GM18502 (cell line): ENCODE measurements around the gene SPINT3.
"Not testable (repeated sequence)": the region's sequence is repeated elsewhere in the genome, so short reads cannot be mapped to it uniquely, and the experiment has no call there.

Source experiments
- ATAC-seq: cut with Tn5 transposase; IDR thresholded peaks from one replicate; pipeline ENCODE4 v1.9.1; 2021; ENCODE audit warnings: mild to moderate bottlenecking; ENCODE audit not compliant: unreplicated experiment, poor library complexity

SPINT3 gene

DNA sequence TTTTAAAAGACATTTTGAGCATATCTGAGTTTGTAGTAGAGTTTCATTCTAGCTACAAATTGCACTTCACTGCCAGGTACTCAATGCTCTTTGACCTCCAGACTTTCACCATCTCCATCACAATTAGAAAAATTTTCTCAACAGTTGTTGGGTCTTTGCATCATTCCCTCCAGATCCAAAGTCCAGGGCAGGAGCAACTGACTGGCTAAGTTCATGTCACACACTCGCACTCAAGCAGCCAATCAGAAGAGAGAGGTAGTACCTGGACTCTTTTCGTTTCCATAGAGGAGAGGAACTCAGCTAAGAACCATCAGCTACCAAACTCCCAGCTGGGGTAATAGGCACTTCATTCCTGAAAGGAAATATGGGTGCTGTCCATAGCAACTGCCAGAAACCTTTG lies 9.0 kb downstream of the SPINT3 start:
- no peak for ATAC-seq

DNA sequence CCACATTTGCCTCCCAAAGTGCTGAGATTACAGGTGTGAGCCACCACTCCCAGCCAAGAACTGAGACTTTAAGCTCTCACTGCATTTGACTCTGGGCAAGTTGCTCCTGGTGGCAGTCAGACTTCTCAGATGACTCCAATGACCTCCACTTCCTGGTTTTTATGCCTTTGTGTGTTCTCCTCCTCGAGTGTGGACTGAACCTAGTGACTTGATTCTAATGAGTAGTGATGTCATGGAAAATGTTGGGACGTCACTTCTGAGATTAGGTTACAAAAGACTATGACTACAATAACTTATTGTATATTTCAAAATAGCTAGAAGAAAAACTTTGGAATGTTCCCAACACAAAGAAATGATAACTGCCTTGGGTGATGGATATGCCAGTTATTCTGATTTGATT lies 12.0 kb downstream of the SPINT3 start:
- no peak for ATAC-seq

DNA sequence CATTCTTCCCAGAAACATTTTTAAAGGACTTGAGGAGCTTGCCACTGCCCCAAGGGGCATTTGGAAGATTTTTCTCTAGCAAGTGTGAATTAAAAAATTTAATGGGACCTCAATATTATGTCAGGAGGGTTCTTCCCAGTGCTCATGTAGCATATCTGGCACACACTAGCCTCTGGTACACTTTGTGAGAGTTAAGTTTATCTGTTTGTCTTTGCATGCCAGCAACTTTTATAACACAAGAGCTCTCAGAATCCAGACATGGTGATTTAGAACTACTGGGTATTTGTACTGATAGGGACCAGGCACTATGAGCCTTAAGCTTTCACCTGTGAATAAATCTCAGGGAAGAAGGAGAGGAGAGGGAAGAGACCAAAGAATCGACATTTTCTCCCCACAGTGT lies 12.9 kb downstream of the SPINT3 start:
- ATAC-seq = no peak

DNA sequence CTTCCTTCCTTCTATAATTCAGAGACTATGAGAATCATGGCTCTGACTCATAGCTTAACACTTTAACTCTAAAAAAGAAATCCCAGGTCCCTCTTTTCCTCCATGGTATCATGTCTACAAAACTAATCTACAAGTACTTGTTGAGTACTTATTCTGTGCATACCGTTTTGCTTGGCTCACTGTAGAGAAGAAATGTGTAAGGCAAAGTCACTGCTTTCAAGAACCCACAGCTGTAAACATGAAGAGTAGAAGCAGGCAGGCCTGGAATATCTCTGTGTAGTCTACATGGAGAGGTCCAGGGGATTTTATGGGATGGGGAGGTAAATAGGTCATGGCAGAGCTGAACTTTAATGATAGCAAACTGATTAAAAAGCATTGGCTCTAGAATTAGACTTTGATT lies 13.8 kb downstream of the SPINT3 start:
- no peak for ATAC-seq

DNA sequence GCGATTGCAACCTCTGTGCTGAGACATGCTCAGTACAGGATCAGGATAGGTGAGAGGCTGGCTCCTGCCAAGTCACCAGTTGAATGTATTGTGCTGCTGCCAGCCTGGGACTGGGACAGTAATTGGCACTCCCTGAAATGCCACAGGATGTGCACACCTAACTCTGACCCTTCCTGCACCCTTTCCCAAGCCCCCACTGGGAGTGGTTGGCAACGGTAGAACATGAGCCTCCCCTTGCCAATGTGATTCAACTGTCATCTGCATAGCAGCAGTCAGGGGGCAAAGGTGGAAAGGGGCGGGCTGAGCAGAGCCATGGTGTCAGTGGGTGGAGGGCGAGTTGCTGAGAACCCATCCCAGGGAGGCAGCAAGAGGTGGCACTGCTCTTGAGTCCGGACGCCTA lies 15.4 kb downstream of the SPINT3 start:
- no peak for ATAC-seq

DNA sequence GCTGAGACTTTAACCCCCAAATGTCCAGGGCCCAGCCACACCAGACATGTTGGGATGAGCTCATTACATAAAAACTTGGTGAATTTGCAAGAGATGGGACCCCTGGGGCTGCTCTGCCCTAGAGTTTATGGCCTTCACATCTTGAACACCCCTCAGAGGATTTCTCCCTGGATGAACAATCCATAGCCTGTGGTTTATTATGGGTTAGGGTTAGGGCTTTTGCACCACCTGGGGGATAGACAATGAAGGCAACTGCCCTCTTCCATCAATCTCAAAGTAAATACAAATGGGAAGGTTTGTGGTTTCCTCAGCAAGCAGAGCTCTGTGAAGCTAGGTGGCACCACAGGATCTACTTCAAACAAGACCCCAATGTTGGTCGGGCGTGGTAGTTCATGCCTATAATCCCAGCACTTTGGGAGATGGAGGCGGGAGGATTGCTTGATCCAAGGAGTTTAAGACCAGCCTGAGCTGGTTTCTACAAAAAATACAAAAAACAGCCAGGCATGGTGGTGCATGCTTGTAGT lies 17.4 kb downstream of the SPINT3 start:
- ATAC-seq = no peak

DNA sequence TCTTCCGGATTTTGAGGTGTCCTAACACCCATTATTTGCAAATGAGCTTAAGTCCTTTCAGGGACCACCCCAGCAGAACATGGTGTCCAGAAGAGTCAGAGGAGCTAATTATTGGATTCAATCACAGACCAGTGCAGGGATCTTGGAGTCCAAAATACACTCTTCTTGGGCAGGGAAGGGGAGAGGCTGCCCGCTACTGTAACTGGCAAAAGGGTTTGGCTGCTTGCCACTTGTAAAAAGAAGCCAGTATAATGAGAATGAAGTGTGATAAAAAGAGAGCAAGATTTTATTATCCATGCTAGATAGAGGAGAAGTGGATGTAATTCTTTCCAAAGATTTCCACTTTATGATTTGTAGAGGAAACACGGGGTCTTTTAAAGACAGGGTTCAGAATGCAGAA lies 19.3 kb downstream of the SPINT3 start:
- no peak for ATAC-seq

DNA sequence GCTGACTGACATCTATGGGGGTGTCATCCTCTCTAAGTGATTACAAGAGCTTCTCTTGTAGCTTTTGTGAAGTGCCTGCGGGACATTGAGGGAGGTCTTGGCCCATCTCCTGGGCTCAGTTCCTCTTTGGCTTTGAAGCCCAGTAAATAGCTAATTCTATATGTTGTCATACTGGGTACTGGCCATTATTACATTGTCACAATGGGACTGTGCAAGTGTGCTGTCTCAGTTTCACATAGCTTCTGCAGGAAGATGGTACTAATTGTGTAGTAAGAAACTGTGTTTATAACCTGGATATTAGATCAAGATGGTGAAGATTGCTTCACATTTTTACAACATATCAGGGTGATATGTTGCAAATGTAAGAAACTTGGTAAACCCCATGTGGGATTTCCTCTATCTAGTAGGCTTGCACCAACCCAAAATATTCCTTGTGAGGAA lies 19.9 kb downstream of the SPINT3 start:
- ATAC-seq = no peak

DNA sequence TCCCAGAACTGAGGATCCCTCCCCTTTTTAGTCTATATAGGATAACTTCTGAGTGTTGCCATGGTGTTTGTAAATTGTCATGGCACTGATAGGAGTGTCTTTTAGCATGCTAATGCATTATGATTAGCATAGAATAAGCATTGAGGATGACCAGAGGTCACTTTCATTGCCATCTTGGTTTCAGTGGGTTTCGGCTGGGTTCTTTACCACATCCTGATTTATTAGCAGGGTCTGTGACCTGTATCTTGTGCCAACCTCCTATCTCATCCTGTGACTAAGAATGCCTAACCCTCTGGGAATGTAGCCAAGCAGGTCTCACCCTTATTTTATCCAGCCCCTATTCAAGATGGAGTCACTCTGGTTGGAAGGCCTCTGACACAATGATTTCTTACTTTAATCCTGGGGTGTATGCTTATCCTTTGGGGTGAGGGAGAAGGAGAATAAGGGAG lies 26.3 kb downstream of the SPINT3 start:
- ATAC-seq = no peak

DNA sequence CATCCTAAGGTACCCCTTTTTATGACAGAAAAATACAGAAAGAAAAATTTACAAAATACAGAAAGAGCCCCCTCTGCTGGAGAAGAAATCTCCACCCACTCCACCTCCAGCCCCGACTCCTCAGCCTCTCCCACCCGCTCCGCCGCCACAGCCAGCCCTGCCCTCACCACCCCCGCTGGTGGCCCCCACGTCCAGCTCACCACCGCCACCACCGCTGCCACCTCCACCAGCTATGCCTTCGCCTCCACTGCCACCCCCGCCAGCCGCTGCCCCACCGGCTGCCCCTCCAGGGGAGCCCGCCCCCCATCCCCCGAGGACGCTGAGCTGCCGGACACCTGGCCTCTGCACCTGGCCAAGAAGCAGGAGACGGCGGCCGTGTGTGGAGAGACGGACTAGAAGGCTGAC lies 28.2 kb downstream of the SPINT3 start:
- no peak for ATAC-seq

DNA sequence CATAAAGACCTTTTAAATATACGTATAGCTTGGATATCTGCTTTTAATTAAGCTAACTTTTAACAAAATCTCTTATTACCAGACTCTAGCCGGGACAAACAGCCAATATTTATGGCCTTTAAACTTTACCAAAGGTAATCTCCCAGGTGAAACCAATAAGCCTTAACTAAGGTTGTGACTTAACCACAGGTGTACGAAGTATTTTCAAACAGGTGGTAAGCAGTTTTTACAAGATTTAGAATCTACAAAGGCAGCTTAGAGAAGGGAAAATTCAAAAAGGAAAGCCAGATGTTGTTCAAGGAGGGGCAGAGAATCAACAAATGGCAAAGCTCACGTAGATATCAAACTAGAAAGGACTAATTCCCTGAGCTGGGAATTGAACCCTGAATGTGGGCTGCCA lies 30.0 kb downstream of the SPINT3 start:
- no peak for ATAC-seq

DNA sequence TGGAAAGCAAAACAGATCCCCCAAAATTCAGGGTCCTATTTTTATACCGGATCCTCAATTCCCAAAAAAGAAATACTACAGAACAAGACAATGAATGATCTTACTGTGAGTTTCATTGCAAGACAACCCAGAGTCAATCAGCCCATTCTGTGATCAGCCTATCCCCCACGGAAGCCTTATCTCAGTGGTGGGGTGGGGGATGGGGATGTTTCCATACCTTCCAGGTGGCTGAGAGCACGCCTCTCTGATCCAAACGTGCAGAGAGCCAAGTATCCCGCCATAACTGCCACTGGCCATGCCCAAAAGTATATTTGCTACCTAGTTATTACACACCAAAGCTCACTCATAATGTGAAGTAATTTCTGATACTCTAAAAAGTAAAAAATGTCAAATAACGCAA lies 30.7 kb downstream of the SPINT3 start:
- ATAC-seq = no peak

DNA sequence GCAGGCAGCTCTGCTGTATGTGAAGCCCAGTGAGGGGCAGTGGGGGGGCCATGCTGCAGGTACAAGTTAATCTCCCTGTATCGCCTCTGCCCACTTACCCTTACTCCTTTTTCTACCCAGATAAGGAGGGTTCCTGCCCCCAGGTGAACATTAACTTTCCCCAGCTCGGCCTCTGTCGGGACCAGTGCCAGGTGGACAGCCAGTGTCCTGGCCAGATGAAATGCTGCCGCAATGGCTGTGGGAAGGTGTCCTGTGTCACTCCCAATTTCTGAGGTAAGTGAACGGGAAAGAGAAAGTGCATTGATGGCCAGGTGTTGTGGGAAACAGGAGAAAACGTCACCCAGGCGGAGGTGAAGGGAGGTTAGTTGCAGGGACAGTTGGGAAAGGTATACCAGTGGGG lies 35.6 kb downstream of the SPINT3 start:
- ATAC-seq = no peak

DNA sequence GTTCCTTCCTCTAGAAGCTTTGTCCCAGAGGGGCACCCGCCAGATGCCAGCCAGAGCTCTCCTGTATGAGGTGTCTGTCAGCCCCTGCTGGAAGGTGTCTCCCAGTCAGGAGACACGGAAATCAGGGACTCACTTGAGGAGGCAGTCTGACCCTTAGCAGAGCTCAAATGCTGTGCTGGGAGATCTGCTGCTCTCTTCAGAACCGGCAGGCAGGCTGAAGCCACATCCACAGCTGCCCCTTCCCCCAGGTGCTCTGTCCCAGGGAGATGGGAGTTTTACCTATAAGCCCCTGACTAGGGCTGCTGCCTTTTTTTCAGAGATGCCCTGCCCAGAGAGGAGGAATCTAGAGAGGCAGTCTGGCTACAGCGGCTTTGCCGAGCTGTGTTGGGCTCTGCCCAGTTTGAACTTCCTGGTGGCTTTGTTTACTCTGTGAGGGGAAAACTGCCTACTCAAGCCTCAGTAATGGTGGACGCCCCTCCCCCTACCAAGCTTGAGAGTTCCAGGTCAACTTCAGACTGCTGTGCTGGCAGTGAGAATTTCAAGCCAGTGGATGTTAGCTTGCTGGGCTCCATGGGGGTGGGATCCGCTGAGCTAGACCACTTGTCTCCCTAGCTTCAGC lies 37.8 kb downstream of the SPINT3 start:
- not testable (repeated sequence) for ATAC-seq

DNA sequence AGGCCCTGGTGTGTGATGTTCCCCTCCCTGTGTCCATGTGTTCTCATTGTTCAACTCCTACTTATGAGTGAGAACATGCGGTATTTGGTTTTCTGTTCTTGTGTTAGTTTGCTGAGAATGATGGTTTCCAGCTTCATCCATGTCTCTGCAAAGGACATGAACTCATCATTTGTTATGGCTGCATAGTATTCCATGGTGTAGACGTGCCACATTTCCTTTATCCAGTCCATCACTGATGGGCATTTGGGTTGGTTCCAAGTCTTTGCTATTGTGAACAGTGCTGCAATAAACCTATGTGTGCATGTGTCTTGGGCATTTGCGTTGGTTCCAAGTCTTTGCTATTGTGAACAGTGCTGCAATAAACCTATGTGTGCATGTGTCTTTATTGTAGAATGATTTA lies 43.1 kb downstream of the SPINT3 start:
- not testable (repeated sequence) for ATAC-seq

DNA sequence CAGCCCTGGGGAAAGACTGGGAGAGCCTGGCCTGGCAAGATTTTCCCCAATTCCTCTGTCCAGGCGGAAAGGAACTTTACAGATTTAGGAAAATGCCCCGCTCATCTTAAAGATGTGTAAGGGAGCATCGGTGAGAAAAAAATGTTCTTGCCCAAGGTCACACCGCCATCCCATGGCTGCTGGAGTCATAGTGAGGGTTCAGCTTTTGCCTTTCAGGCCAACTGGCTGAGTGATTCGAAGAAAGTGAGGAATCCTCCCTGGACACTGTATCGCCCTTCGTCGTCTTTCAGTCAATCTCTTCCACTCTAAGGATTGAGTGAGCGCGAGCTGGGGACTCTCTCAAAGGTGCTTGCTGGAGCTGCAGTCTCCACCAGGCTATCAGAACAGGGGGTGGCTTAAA lies 44.5 kb downstream of the SPINT3 start:
- no peak for ATAC-seq

DNA sequence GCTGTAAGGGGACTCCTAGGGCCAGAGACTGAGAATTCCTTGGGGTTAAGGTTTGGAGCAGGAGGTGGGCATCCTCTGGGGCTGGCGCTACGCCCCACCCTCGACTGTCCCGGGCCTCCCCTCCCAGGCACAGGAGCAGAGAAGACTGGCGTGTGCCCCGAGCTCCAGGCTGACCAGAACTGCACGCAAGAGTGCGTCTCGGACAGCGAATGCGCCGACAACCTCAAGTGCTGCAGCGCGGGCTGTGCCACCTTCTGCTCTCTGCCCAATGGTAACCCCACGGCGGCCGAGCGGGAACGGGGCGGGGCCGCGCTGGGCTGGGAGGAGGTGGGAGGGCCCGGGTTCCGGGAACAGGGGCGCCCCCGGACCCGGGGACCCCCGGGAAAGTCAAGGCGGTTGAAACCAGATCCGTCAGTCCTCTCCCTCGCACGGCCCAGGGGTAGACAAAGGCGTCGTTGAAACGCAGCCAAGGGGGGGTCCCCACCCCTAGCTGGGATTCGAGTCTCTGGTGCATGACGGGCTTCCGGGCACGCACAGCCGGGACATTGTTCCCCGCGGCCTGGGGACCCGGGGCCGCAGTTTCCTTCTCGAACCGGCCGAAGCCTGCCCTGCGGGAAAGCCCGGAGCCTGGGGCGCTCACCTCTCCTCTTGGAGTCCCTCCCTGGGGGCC lies 45.0 kb downstream of the SPINT3 start:
- no peak for ATAC-seq

DNA sequence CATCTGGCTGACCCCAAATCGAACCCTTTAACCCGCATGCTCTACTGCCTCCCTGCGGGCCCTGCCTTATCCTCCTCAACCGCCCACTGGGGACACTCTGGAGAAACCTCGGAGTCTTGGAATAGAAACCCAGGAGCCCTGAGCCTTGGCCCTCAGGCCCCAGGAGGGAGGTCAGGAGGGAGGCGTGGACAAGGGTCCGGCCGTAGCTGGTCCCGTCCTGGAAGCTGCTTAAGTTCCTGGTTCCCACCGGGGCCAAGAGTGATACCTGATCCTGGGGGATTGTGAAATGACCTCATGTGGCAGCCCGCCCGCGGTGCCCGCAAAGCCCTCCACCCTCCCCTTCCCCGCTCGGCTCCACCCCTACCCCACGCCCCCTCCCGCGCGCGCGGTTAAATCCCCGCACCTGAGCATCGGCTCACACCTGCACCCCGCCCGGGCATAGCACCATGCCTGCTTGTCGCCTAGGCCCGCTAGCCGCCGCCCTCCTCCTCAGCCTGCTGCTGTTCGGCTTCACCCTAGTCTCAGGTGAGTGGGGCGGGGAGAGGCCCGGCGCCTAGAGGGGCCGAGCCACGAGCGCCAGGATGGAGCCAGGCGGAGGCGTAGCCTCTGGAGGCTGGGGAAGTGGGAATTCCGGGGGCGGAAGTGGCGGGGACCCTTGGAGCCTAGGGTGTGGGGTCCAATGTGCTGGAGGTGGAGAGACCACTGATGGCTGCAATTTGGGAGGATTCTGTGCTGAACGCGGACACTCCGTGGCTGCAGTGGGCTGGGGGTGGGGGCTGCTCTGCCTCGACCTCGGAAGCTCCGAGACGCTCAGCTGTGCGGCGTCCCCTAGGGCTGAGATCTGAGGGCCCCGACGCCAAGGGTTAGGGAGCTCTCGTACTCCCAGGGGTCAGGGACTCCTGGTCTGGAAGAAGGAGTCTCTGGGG lies 45.8 kb downstream of the SPINT3 start, which contains the start of gene WFDC2:
Gene WFDC2, plus strand, starts transcription at position 418 of the 926 bp plus-strand sequence. Its CDS starts 29 bp downstream, at position 447.
- no peak for ATAC-seq

DNA sequence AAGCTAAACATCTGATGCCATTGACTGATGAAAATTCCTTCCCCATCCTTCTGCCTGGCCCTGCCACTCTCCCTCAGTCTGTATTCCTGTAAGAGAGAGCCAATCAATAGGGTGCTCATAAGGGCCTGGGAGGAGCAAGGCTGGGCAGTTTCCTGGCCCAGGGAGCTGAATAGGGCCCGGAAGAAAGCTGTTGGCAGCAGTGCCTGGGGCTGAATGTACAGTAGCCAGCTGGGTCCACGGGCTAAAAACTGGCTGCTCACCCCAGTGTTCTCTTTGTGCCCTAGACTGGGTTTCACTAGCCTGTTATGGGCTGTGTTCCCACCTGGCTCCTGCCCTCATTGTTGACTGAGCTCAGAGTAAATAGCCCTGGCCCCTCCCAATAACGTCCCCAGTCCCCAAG lies 47.6 kb downstream of the SPINT3 start:
- ATAC-seq = no peak

DNA sequence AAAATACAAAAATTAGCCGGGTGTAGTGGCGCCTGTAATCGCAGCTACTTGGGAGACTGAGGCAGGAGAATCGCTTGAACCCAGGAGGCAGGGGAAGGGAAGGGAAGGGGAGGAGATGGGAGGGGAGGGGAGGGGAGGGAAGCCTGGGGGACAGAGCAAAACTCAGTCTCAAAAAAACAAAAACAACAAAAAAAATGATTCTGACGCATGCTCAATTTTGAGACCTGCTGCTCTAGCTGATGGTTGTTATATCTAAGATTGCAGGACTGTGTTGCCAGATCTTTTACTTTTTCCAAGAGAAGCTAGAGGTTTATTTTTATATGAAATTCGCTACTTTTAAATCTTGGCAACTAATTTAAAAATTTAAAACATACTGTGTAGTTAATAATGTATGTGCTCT lies 48.2 kb downstream of the SPINT3 start:
- no peak for ATAC-seq
